Stimulated activated naive CD8-positive, alpha-beta T cell treated with anti-CD3 and anti-CD28 coated beads, Interleukin-15, Interleukin-2, amounts not matched to agents 100 U/mL and 50 U/mL, for 24 hours (primary cell): Measurements from ENCODE around the gene MAST4.
A peak's percentile ranks its signal among the peaks of the same experiment; 100 is the strongest.

ENCODE experiments used
- ATAC-seq: fragments of 150-1000 bp; cut with Tn5 transposase; one replicate; pipeline ENCODE4 v1.10.0; 2021
- DNase-seq: peaks from one replicate; pipeline ENCODE4 v3.0.0; 2021

The MAST4 gene

DNA sequence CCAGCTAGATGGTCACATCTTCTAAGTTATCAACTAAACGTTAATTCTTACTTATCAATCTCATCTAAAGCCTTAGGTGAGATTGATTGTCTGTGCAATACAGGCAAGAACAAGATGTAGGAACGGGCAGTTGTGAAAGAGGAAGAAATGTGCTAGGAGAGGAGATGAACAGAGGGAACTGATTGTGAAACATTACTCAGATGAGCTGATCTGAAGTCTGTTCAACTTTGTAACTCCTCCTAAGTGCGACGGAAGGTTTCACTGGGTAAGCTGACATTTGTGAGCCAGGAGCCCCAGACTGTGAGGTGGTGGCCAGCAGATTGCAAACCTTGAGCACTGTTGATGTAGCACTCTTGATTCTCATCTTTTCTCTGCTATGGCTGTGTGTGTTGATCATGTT lies 396.4 kb downstream of the MAST4 start:
- no peak for DNase-seq
- ATAC-seq = no peak

DNA sequence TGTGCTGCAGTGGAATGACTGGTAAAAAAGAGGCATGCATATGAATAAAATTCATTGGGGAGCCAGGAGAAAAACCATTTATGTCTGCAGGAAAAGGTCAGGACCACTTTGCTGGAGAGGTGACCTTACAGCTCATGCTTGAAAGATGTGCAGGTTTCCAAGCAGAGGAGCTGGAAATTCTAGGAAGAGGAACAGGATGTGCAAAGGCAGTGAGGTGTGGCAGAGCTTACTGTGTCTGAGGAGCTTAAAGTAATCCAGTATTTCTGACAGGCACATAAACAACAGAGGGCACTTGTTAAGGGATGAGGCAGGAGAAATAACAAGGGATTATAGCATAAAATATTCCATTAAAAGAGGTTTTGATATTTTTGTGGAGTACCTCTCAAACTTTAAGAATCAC lies 397.3 kb downstream of the MAST4 start:
- DNase-seq = no peak
- no peak for ATAC-seq

DNA sequence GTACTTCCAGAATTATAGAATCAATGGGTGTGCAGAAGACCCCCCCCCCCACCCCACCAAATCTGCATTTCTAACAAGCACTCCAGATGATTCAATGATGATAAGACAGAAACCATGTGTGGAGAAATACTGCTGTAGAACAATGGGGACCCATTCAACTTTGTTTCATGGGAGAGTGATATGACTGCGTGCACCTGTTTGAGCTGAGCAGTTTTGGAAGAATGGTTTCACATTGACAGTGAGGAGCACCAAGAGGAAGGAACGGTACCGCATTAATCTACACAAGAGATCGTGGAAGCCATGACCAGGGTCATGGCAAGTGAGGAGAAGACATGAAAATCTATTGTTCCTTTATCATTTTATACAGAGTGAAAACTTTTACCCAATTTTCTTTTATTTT lies 397.7 kb downstream of the MAST4 start:
- ATAC-seq (no peak), DNase-seq (no peak)

DNA sequence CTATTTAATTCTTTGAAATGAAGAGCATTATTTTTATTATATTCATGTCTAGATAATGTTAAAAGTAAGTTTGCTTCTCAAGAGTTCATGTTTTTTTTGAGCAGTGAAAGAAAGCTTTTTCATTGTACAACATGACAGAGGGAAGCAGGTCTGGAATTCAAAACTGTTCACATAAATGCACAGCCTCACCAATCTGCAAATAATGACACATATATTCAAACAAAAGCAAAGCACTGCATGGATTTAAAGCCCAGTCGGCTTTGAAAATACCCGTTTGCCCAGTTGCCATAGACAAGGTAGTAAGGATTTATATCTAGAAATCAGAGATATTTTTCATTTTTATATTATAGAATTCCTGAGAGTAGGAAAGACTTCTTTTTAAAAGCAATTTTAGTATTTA lies 398.6 kb downstream of the MAST4 start:
- DNase-seq = no peak

DNA sequence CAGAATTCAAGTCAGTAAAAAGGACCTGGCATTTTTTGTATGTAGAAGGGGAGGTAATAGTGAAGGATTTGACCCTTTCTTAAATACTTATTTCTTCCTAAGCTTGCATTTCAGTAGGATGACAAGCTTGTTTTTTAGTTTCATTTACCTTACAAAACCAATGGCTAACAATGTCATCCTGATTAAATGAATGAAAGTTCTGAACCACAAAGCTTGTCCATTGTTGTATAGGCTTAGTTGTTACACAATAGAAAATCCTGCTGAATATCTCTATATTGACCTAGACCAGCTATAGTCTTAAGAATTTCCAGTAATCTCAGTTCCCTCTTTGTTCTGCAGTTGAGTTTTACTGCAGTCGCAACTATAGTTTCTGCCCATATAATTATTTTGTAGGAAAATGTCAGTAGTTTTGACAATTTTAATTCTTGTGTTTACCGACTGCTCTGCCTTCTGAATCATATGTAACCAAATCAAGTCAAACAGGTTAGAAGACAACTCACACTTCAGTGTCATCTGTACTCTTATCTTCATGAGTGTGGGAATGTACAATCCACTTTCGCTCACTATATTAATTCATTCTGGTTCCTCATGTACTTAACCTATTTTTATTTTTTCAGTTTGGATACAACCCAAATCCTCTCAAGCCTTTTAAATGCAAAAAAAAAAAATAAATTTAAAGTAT lies 404.7 kb downstream of the MAST4 start:
- ATAC-seq (no peak), DNase-seq (no peak)

More for the DNA sequence above, 398.6 kb downstream of the MAST4 start:
- no peak for ATAC-seq

DNA sequence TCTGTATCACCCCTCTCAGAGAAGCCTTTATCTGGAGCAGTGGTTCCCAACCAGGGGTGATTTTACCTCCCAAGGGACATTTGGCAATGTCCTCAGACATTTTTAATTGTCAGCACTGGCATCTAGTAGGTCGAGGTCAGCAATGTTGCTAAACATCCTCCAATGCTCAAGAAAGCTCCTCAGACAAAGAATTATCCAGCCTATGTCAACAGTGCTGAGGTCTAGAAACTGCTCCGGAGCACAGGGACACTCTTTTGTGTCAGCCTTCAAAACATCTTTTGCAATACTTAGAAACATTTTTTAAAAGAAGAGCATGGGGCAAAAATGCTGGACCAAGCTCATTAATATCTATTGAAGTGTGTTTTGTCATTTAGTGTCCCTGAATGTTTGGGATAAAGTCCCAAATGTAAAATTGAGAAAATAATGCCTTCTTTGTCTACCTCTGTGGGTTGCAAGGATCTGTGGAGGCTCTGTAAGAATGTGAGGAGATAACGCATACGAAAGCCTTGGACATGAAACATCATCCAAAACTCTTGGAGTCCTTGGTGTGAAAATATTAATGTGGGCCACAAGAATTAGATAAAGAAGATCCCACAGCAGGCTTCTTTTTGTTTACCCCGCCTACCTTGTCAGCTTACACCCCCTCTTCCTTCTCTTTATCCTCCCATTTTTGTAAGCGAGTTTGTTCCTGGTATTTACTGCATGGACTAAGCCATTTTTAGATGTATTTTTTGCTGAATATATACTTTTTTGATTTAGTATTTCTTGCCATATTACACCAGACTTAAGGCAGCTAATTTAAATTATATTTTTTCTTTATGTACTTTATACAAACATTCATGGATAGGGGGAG lies 406.9 kb downstream of the MAST4 start:
- ATAC-seq (no peak), DNase-seq (no peak)

DNA sequence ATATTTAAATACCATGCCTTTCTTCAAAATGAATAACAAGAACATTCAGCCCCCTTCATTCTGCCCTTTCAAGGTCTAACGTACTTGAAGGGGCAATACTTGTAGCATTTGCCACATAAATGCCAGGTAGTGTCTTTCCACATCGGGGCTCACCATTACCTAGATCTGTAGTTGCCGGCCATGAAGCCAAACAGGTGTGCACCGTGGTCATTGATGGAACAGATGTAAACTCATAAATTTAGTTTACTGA lies 407.4 kb downstream of the MAST4 start:
- no peak for ATAC-seq
- no peak for DNase-seq

DNA sequence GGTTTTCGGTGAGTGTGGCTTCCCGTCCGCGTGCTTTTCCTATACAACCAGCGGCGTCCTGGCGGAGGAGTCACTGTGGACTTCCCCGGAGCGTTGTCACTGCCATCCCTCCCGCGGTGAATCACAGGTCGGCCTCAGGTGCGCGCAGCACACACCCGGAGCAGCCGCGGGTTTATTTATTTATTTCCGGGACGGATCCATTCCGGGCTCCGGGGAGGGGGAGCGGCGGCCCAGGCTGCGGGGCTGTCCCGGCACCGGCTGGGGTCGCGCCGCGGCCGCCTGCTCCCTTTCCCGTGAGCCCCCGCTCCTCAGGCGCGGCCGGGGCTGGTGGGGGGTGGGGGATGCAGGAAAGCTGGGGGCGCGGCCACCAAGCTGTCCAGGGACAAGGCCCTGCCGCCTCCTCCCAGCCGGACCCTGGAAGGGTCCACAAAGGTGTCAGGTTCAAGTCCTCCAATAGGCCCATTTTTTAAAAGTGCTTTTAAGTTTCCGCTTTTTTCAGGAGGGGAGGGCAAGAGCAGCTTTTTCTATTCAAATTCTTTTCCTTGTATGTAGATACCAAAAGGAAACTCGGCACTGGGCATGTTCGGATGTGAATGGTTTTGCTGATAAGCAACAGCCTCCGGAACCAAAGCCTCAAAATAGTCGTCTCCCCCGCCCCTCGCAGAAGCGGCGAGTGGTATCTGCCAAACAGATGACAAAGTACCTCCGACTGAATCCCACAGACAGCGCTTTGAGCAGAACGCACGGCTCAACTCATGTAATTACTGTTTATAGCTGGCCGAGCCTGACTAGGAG lies 407.9 kb downstream of the MAST4 start:
- ATAC-seq (peak; percentile 83), DNase-seq (peak; percentile 84)

DNA sequence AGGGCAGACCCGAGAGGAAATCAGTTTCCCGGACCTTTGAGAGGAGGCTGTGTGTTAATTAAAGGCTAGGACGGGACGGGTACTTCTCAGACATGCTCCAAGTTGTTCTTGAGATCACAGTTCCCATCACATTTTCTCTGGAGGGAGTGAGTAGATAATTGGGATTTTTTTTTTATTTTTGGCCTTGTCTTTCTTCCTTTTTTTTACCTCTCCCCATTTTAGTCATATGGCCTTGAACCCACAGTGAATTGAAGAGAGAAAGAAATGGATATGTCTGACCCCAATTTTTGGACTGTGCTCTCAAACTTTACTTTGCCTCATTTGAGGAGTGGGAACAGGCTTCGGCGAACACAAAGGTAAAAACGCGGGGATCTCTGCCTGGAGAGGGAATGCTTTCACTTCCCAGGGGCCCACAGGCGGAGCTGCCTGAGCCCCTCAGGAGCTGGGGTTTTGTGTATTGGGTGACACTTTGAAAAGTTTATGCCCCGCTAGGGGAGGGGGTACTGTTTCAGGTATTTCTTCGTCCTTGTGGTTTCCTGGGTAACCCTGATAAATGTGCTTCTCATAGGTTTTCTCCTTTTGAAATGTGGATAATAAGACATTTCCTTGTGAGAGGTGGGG lies 408.6 kb downstream of the MAST4 start:
- DNase-seq (no peak), ATAC-seq (no peak)

DNA sequence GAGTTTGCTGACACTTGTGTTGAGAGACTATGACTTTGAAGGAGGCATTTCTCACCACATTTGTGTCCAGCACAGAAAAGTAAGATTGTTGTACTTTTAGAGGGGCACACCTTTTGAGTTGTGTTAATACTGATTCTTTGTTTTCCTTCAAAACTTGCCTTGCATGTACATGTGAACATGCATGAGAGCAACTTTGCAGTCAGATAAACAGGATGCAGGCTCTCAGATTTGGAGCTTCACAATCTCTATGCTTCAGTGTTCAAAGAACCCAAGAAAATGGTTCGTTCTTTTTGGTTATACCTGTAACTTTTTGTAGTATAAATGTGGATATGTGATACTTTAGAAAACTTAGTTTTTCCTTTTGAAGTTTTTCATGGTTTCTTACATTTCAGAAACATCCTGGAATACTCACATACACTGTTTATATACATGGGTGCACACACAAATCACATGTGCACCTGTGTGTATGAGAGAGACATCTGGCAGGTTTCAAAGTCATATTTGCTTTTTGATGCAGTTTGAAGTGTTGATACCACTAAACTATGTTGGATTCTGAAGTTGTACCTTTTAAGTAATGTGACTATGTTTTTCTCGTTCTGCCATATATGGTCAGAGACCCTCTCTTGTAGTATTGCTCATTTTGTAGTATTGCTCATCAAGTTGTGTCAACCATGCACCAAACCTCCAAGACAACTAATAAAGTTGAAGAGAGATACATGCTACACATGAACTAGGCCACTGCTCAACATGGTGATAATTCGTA lies 409.7 kb downstream of the MAST4 start:
- peak; percentile 19 for ATAC-seq
- DNase-seq = no peak

DNA sequence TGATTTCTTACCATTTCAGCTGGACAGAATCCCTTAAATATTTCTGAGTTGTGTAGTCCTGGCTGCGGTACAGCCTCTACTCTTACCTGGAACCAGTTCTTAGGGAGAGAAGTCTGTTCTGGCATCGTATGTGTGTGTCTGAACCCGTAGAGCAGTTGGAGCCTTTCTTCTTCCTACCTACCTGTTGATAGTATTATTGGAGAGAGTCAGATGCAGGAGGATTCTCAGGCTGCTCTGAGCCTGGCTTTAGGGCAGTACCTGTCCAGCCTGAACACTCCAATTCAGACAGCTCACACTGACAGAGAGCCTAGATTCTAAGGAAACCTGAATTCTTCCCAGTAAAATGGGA lies 410.3 kb downstream of the MAST4 start:
- DNase-seq (no peak), ATAC-seq (no peak)

DNA sequence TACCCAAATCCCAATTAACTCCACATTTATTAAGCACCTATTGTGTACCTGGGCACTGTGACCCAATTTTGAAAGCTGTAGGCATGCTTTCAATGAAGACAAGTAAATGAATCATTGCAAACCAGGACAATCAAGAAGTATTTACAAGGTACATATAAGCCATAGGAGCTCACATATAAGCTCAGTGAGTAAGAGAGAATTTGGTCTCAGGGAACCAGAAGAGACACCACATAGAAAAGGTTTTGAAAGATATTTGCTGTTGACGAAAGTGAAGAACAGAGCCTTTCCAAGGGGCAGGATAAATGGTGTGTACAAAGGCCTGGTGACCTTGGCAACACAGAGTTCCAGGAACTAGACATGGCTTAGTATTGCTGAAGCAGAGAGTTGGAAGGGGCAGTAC lies 412.8 kb downstream of the MAST4 start:
- DNase-seq (no peak), ATAC-seq (no peak)

DNA sequence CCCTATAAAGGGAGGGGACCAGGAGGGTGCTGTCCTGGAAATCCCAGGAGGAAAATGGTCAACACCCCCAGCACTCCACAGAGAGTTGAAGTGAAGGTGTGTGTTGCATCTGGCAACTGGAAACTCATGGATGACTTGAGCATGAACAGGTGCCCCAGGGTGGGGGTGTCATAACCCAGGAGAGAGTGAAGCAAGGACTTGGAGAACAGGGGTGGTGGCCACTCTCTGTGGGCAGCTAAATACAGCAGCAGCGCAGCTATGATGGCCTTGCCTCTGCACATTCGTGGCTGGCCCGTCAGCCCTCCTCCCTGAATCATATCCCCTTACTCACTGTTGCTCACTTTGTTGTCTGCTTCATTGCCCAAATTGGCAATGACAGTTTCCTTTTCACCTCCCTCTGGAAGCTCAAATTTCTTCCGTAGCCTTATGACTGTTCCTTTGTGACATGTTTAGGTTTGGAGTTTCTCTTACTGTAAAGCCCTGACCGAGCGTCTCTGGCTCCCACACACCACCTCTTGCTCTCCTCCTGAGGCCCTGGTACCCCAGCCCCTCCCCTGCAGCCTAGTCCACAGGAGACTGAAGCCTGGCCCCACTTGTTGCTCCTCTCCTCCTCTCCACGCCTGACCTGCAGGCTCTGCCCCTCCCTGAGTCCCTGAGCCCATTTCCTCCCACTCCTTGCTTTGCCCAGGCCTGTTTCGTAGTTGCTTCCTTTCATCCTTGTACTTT lies 414.7 kb downstream of the MAST4 start:
- peak; percentile 45 for ATAC-seq
- peak; percentile 18 for DNase-seq

DNA sequence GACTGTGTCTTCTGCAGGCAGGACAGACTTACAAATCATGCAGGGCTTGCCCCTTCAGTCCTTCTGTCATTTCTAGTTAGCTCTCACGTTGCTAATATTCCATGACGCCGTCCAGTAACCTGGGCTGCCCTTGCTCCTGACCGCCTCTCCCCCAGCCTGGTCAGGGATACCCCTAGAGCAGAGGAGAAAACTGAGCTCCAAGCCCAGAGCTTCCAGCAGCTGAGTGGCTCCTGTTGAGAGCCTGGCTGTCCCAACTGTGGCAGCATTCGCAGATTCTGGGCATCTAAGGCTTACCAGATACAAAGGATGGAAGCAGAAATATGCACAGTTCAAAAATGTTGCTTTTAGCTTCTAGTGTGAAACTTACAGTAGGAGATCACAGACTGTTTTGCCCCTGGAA lies 415.2 kb downstream of the MAST4 start:
- no peak for ATAC-seq
- DNase-seq = no peak

DNA sequence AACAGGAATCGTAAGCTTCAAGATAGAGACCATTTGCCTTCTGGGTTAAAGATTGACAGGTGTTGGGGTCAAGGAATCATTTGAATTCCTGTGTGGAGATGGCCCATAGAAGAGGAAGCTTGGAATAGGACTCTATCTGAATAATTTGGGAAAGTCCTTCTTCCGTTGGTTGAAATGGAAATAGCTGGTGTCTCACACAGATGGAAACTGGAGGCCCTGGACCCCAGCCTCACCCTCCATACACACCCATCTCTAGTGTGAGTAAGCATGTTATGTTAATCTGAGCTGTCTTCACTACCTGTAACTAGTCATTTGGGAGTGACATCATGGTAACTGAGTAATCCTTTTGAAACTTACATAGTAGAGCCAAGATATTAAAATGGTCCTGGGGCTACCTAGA lies 416.0 kb downstream of the MAST4 start:
- DNase-seq (no peak), ATAC-seq (peak; percentile 93)

DNA sequence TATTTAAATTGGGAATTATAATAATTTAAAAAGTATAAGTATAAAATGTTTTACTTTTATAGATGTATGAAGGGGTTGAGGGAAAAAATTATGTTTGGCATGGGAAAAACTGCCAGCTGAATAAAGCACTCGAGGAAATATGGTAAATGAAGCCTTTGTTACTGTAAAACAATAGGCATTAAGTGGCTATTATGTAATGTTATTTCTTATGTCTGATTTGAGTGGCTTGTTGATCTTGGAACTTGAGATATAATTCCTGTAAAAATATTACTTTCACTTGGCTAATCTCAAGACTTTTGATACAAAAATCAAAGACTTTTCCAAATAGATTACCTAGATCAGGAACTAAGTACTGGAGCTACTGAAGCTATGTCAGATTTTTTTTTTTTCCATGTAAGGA lies 417.5 kb downstream of the MAST4 start:
- no peak for DNase-seq
- no peak for ATAC-seq

DNA sequence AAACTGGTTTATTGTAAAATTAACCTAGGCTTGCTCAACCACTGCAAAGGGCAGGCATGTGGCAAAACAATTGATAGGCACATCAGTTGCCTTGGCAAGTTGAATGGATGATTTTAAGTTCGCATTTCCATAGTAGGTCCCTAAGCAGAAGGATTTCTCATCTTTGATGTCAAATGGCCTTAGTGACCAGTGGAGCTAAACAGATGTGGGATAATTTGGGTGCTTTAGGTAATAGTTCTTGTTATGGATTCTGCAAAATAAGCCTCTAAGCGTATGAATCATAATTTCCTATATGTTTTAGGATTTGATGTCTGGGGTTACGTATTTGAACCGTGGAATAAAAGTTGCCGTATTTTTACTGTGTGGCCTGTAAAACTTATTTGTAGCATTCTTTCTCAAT lies 418.0 kb downstream of the MAST4 start:
- no peak for ATAC-seq
- no peak for DNase-seq

DNA sequence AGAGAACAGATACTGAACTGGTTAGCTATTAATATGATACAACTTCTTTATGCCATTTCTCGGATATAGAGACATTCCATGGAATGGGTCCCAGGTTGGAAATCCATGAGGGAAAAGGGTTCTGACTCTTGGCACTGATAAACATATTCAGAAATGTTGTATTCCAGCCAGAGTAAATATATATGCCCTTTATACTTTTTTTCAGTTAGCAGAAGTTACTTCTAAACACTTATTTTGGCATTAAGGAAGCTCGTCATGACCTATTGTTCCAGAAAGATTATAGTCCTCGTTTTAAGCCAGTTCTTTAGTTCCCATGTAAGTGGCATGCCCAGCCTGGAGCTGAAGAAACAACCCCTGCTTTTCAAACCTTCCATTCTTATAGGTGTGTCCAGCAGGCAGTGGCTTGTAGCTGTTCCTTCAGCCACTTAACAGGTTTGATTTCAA lies 418.8 kb downstream of the MAST4 start:
- DNase-seq = no peak
- no peak for ATAC-seq

DNA sequence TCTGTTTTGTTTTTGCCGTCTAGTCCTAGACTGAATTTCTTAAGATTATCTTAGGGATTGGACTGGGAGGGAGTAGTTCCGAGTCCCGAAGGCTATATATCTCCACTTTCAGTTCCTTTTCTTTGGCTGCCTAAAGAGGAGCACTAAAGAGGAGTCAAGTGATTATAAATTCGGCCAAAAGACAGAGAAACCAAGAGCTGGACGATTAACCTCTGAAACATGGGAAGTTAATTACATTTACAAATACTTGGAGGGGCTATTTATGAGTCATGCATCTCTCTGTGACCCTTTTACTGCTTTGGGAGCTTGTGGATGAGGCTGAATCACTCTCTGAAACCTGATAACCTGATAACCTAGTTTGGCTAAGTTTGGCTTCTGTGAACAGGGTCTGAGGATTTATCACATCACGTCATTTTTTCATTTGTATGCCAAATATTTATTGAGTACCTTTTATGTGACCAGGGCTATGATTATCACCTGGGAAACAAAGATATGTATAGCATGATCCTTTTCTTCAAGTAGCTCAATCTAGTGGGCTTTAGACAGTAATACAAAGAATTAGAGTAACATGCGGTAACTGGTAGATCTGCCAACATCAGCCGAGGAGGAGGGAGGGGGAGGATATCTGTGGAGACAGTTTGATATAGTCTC lies 419.5 kb downstream of the MAST4 start:
- no peak for DNase-seq

DNA sequence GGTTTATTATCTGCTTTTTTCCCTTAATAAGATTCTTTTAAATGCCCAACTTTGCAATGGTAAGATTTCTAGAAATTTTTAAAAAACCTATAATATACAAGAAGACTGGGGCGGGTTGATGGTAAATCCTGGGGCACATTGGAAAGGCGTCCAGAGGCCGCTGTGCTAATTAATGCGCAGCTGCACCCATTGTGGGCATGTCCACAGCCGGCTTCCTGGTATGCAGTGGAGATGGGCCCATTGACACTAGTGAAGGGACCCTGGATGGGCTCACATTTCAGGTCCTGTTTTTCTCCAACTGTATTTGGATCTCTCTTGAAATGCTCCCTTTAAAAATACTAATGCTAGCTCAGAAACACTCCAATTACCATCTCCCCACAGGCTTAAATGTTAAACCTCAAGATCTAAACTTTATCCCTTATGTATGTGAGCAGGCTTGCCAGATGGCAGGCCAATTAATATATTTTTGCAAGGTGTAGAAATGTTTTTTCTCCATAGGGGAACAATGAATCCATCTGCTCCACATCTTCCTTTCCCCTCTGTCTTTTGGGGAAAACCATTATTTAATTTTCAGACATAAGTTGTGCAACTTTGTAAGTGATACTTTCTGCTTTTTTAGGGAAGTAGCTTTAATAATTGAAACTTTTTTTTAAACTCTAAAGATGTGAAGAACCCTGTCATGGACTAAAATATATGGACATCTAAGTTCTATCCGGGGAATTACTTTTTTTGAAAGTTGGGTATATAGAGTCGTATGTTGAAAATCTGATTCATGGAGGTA lies 423.1 kb downstream of the MAST4 start:
- ATAC-seq (no peak), DNase-seq (no peak)

More for the DNA sequence above, 419.5 kb downstream of the MAST4 start:
- ATAC-seq = no peak
